ENCODE measurements around the gene CD244.
A peak's percentile ranks its signal among the peaks of the same experiment; 100 is the strongest.
"Not testable (repeated sequence)": the region's sequence is repeated elsewhere in the genome, so short reads cannot be mapped to it uniquely, and the experiment has no call there.

Gene CD244, protein sequence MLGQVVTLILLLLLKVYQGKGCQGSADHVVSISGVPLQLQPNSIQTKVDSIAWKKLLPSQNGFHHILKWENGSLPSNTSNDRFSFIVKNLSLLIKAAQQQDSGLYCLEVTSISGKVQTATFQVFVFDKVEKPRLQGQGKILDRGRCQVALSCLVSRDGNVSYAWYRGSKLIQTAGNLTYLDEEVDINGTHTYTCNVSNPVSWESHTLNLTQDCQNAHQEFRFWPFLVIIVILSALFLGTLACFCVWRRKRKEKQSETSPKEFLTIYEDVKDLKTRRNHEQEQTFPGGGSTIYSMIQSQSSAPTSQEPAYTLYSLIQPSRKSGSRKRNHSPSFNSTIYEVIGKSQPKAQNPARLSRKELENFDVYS

DNA sequence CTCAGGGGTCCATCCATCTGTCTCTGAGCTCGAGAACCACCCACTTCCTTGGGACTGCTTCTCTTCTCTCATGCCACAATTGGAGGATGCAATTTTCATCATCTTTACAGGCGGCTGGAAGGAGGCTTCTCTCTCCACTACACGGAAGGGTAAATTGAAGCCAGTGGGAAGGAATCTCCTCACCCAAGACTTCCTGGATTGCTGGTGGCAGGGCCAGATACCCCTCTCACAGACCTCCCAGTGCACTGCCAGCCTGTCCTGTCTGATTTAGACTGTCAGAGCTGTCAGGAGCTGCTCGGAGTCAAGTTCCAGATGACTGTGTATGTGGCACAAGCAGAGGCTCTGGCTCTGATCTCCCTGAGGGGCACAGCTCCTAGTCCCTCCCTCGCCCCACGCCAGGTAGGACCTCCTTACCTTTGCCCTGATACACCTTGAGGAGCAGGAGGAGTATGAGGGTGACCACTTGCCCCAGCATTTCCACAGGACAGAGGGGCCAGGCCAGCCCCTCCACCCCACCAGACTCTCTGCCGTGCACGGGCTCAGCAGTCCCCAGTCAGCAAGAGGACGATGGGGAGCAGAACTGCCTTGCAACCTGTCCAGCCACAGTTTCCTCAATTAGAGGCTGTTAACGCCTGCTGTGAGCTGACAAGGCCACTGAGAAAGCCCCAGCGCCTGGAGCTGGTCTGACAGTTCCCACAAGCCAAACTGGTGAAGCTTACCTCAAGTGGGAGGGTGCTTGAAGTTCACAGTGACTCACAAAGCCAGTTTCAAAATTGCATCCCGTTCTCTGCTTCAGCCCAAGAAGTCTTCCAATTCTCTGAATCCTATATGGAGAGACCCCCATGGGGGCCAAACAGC, at the start of gene CD244:
Gene CD244, minus strand, starts transcription at position 685 of the 858 bp plus-strand sequence. Its CDS starts 210 bp downstream, at position 475.
- DNase-seq, result peak; percentile 85

DNA sequence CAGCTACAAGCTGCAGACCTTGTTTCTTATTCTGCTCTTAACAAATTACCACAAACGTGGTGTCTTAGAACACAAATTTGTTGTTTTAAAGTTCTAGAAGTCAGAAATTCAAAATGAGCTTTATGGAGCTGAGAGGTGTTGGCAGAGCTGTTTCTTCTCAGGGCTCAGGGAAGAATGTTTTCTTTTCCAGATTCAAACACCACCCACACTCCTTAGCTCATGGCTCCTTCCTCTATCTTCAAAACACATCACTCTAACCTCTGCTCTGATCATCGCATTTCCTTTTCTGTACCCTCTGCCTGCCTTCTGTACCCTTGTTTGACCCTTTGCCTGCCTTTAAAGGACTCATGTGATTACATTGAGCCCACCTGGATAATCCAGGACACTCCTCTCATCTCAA, 49.2 kb upstream of the CD244 start:
- no peak for DNase-seq

DNA sequence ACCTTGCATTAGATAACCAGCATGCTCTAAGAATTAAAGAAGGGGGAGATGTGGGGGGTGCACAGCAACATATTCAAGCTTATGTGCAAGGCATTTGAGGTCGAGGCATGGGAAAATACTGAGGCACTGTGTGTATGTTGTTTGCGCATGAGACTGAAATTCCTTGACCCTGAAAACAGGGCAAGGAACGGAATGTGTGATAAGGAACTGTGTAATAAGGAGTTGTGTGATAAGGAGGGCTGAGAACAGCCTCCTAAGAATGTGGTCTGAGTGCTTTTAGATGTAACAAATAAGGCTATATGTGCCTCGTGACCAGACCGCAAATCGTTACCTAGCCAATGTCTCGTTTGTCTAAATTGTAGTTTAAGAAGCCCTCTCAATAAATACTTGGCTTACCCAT, 48.8 kb upstream of the CD244 start:
- peak; percentile 94 for DNase-seq

DNA sequence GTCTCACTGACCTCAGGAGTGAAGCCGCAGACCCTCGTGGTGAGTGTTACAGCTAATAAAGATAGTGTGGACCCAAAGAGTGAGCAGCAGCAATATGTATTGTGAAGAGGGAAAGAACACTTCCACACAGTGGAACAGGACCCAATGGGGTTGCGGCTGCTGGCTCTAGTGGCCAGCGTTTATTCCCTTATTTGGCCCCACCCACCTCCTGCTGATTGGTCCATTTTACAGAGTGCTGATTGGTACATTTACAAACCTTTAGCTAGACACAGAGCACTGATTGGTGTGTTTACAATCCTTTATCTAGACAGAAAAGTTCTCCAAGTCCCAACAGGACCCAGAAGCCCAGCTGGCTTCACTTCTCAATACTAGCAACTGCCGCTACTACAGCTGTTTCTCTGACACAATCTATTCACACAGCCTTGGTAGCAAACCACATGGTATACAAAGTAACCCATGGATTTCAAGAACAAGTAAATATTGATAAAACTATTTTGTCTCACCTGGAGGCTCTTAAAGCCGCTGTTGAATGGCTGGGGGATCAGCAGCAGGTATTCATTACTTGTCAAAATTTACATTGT, 47.6 kb upstream of the CD244 start:
- DNase-seq, result no peak

DNA sequence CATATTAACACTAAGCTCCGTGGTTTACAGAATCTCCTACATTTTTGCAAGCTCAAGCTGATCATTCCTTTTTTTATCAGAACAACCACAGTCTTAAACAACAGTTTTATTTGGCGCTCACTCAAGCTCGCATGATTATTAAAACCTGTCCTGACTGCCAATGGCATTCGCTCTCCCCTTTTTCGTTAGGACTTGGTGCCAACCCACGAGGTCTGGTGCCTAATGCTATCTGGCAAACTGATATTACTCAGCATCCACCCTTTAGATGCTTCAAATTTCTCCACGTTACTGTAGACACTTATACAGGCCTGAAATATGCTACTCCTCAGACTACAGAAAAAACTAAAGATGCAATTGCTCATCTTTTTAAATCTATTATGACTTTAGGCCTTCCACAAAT, 45.3 kb upstream of the CD244 start:
- peak; percentile 99 for DNase-seq

DNA sequence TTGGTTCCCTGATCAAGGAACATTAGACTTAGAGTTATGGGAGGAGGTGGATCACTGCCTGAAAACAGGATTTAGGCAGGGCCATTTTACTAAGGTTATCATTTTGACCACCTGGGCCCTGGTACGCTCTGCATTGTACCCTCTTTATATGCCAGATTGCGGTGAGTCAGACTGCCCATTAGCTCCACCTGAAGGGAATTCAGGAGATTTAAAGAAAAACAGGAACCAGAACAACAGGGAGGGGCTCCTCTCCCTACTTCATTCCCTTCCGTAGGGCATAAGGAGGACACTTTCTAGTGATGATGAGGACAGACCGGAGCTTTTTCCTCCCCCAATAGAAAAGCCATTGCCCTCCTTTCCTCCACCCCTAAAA, 42.9 kb upstream of the CD244 start:
- no peak for DNase-seq

DNA sequence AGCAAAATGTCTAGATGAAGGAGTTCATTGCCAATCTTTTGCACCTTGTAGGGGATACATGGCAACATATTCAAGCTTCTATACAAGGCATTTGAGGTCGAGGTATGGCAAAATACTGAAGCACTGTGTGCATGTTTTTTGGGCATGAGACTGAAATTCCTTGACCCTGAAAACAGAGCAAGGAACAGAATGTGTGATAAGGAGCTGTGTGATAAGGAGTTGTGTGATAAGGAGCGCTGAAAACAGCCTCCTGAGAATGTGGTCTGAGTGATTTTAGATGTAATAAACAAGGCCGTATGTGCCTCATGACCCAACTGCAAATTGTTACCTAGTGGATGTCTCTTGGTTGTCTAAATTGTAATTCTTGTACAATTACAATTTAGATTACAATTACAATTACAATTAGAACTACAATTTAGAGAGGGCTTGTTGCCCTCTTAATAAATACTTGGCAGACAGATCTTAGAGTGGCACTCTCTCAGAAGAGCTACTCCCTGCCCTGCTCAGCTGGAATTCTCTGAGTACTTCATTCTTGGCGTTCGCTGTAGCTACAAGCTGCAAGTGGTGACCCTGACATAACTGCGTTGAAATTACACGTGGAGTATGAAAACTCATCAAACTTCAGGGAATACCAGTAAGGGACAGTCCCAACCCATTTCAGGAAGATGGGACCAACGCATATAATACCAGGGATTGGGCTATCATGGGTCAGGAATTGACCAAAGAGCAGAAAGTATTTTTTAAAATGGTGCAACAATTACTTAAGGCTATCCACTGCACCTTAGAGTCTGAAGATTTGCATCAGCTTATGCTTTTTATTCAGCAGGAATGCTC, 42.3 kb upstream of the CD244 start:
- peak; percentile 69 for DNase-seq

DNA sequence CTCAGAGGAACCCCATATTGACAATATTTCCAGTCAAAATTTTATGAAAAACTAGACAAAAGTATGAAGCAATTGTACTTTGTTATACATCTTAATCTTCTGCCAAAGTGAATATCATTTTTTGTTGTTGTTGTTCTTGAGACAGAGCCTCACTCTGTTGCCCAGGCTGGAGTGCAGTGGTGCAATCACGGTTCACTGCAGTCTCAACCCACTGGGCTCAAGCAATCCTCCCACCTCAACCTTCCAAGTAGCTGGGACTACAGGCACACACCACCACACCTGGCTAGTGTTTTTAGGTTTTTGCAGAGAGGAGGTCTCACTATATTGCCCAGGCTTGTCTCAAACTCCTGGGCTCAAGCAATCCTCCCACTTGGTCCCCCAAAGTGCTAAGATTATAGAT, 39.6 kb upstream of the CD244 start:
- not testable (repeated sequence) for DNase-seq

DNA sequence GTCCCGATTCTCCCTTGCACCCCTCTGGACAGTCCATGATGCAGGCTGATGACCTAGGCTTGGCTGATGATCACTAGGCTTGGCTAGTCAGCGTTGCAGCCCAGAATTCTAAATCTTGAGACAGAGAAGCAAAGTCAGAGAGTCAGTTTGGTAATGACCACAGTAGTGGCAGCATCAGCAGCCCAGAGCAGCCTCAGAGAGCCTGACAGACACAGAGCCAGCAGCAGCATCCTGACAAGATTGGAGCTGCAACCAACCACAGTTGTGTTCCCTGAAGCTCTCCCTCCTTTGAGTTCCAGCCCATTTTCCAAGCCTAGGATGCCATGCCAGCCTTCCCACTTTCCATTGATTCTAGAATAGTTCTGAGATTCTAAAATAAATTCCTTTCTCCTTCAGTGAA, 39.1 kb upstream of the CD244 start:
- no peak for DNase-seq

DNA sequence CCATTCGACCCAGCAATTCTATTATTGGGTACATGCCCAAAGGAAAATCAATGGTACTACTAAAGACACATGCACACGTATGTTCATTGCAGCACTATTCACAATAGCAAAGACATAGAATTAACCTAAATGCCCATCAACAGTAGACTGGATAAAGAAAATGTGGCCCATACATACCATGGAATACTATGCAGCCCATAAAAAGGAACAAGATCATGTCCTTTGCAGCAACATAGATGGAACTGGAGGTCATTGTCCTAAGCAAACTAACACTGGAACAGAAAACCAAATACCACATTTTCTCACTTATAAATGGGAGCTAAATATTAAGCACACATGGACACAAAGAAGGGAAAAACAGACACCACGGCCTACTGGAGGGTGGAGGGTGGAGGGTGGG, 38.0 kb upstream of the CD244 start:
- not testable (repeated sequence) for DNase-seq

DNA sequence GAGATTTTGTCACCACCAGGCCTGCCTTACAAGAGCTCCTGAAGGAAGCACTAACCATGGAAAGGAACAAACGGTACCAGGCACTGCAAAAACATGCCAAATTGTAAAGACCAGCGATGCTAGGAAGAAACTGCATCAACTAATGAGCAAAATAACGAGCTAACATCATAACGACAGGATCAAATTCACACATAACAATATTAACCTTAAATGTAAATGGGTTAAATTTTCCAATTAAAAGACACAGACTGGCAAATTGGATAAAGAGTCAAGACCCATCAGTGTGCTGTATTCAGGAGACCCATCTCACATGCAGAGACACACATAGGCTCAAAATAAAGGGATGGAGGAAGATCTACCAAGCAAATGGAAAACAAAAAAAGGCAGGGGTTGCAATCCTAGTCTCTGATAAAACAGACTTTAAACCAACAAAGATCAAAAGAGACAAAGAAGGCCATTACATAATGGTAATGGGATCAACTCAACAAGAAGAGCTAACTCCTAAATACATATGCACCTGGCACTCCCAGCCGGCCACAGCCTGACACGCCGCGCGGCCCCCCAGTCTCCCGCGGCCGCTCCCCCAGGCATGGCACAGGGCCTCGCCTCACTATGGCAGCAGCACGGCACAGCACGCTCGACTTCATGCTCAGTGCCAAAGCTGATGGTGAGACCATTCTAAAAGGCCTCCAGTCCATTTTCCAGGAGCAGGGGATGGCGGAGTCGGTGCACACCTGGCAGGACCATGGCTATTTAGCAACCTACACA, 31.9 kb upstream of the CD244 start:
- DNase-seq, result not testable (repeated sequence)

DNA sequence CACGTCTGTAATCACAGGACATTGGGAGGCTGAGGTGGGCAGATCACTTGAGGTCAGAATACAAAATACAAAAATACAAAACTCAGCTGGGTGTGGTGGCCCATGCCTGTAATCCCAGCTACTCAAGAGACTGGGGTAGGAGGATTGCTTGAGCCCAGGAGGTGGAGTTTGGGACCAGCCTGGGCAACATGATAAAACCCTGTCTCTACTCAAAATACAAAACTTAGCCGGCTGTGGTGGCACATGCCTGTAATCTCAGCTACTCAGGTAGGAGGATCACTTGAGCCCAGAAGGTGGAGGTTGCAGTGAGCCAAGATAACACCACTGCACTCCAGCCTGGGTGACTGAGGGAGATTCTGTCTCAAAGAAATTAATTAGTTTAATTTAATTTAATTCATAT, 28.8 kb upstream of the CD244 start:
- DNase-seq, result peak; percentile 89

DNA sequence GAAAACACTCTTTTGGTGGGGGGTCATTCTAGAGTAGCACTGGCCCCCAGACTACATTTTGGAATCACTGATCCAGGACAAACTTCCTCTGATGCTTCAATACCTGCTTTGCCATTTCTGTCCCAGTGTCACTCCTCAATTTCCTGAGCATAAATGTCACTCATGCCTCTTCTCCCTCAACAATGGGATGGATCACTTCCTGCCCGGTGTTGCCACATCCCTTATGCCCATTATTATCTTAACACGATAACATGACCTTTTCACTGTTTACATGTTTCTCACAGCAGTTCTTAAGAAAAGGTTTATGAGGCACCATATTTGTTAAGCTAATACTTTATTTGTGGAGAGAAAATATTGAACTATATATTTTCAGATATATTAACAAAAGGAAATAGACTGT, 26.2 kb upstream of the CD244 start:
- DNase-seq, result no peak

DNA sequence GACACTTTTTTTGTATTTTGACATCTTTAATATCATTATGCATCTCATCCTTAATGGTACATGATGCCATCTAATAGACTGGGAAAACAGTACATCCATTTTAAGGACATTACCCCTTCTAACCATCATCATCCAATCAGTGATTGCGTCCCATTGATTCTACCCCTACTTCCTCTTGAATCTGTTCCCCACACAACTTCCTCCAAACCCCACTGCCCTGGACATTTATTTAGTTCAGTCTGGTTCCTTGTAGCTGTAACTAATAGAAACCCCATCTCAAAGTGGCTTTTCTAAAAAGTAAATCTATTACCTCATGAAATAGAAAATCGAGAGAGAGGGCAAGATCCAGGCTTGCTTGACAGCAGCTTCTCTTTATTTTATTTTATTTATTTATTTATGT, 24.4 kb upstream of the CD244 start:
- DNase-seq, result no peak

DNA sequence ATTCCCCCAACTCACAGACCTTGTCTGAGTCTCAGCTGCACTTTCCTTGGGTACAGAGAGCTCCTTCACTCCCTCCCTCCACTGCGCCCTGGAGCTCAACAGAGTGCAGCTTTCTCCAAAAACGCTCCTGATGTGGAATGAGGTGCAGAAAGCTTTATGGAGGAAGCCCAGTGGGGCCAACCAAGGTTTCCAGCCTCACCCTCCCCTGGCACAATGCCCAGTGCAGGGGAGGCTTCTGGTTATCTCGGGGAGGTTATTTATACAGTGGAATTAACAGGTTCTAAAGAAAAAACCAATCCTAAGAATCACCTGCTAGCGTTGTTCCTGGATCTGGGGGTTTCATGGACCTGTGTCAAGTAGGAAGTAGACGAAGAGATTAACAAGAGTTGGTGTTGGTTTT, 22.4 kb upstream of the CD244 start, which contains the start of gene ITLN1:
Gene ITLN1, minus strand, starts transcription at position 139 of the 400 bp plus-strand sequence. CDS start 303 bp downstream, outside the sequence.
- peak; percentile 91 for DNase-seq

DNA sequence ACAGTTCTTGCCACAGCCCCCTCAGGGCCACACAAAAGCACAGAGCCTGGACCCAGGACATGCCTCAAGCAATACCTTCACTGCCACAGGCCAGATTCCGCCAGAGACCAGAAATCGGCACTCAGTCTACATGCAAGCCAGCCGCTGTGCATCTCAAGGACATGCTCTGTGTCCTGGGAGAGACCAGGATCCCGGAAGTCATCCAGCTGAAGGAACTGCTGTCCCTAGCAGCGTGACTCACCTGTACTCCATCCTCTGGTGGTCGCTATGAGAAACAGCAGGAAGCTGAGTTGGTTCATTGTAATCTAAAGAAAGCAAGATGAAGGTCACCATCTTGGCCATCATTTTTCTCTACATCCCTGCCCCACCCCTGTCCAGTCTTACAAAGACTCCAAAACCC, 21.9 kb upstream of the CD244 start:
- no peak for DNase-seq

DNA sequence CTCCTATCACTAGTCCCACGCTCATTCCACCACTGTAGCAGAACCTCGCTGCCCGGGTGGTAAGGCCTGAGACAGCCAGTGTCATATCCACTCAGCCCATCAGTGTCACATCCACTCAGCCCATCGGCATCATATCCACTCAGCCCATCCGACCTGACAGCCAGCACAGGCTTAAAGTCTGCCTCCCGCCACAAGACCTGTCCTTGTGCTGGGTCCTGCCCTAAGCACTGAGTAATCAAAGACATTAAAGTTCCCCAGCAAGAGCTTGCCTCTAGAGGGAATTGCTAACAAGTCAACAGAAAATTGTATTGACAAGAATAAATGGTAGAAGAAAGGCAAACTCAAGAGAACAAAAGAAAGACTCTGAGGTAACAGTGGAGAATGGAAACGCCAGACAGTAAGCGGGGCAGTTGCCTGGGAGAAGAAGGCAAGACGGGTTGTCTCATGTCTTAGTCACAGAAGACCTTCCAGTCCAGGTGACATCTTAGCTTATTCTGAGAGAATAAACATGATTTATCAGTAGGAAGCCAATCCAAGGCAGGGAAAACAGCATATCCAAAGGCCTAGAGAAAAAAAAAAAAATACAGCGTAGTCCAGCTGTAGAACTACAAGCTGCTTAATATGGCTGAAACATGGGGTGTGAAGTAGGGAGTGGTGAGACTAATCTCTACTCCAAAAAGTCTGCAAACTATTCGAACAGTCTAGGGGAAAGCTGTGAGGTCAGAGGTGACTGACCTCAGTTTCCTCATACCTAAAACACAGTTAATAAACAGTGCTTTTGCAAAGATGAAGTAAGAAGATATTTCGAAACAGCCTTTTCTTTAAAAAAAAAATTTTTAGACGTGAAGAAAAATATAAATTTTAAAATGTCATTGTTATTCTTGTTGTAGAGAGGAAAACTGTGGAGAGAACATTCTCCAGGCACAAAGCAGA, 21.2 kb upstream of the CD244 start:
- DNase-seq, result no peak

DNA sequence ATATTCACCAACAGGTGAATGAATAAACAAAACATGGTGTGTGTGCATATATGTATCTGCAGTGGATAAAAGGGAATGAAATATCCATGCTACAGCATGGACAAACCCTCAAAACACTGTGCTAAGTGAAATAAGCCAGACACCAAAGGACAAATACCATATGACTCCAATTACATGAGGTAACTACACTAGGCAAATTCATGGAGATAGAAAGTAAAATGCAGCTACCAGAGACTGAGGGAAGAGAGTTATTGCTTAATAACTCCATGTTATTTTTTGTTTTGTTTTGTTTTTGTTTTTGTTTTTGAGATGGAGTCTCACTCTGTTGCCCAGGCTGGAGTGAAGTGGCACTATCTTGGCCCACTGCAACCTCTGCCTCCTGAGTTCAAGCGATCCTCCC, 19.9 kb upstream of the CD244 start:
- no peak for DNase-seq

DNA sequence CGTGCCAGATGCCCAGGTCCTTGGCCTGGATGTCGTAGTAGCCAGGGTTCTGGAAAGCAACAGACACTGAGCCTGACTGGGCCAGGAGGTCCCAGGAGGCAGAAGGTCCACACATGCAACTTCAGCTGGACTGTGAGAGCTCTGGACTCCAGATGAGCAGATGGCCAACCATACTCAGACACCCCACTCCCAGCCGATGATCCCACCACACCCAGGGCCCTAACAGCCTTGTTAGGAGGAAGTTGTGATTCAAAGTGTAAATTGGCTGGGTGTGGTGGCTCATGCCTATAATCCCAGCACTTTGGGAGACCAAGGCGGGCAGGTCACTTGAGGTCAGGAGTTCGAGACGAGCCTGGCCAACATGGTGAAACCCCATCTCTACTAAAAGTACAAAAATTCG, 18.6 kb upstream of the CD244 start:
- DNase-seq, result not testable (repeated sequence)

DNA sequence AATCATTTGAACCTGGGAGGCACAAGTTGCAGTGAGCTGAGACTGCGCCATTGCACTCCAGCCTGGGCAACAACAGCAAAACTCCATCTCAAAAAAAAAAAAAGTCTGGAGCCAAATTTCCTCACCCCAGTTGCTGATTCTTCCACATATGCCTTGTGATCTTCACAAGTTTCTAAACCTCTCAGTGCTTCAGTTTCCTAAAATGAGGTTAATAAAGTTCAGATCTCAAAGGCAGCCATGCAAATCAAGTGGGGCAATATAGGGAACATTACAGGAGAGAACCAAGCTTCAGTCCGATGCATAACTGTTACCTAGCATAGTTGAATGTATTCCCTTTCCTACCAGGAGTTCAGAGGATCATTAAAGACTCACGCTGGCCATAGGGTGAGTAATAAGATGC, 17.5 kb upstream of the CD244 start:
- DNase-seq, result no peak

DNA sequence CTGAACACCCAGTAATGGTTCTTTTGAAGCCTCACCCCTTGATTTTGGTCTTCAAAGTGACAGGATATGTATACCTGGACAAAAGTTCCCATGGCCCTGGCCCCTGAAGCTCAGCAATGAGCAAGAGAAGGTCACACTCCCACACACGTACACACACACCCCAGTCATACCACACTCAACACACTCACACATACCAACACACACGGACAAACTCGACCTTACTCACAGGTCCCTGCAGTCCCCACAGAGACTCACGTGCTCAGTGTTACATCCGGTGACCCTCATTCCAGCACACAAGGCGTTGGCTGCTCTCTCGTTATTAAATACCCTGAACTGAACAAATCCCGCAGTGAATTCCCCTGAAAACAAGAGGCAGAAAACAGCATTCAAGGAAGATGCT, 16.4 kb upstream of the CD244 start:
- no peak for DNase-seq

Measured in hematopoietic multipotent progenitor cell treated with erythropoietin and hydrocortisone succinate and interleukin-3 and kit ligand, for 8 days (in vitro differentiated cells).